Endodermal cell (in vitro differentiated cells): Measurements from ENCODE around the gene GCLC. TPM values are rescaled to one million over a fixed set of nuclear protein-coding genes. Genes with fewer than 3 reads are reported as not detected.
"Not testable (repeated sequence)": the region's sequence is repeated elsewhere in the genome, so short reads cannot be mapped to it uniquely, and the experiment has no call there.

Experiments
- DNase-seq: peaks from one replicate; pipeline ENCODE4 v3.0.0-alpha.2; 2017
- H3K27ac ChIP-seq: 2 replicates; pipeline ENCODE4 v1.5.1; 2013; ENCODE audit warnings: mild to moderate bottlenecking, low read depth, low read length, moderate library complexity
- H3K27me3 ChIP-seq: 2 replicates; pipeline ENCODE4 v1.6.1; 2013; ENCODE audit warnings: mild to moderate bottlenecking, low read length, moderate library complexity; ENCODE audit not compliant: insufficient read depth, control insufficient read depth, poor library complexity, severe bottlenecking
- H3K36me3 ChIP-seq: 2 replicates; pipeline ENCODE4 v1.7.0; 2013; ENCODE audit warnings: mild to moderate bottlenecking, low read length, moderate library complexity; ENCODE audit not compliant: control insufficient read depth, insufficient read depth
- H3K4me1 ChIP-seq: one replicate; pipeline ENCODE4 v1.7.0; 2013; ENCODE audit warnings: low read length; ENCODE audit not compliant: control insufficient read depth, insufficient read depth
- H3K4me3 ChIP-seq: 2 replicates; pipeline ENCODE4 v1.5.1; 2013; ENCODE audit warnings: mild to moderate bottlenecking, low read length, moderate library complexity
- H3K9ac ChIP-seq: 2 replicates; pipeline ENCODE4 v1.6.1; 2013; ENCODE audit warnings: mild to moderate bottlenecking, low read length, moderate library complexity; ENCODE audit not compliant: poor library complexity, severe bottlenecking; ENCODE audit errors: extremely low read depth
- H3K9me3 ChIP-seq: 2 replicates; pipeline ENCODE4 v1.6.1; 2013; ENCODE audit warnings: mild to moderate bottlenecking, low read length, moderate library complexity; ENCODE audit not compliant: control insufficient read depth
- H3K27ac Mint-ChIP-seq: 2 replicates; pipeline ENCODE4 v1.8.0; 2020; ENCODE audit warnings: mixed read lengths
- H3K27me3 Mint-ChIP-seq: 2 replicates; pipeline ENCODE4 v1.8.0; 2021; ENCODE audit warnings: mild to moderate bottlenecking, mixed read lengths; ENCODE audit not compliant: insufficient read depth
- H3K36me3 Mint-ChIP-seq: 2 replicates; pipeline ENCODE4 v1.8.0; 2020; ENCODE audit warnings: low read depth, mixed read lengths
- H3K4me1 Mint-ChIP-seq: 2 replicates; pipeline ENCODE4 v1.8.0; 2020; ENCODE audit warnings: mixed read lengths
- H3K4me3 Mint-ChIP-seq: 2 replicates; pipeline ENCODE4 v1.8.0; 2020; ENCODE audit warnings: mild to moderate bottlenecking, moderate library complexity, mixed read lengths
- H3K9me3 Mint-ChIP-seq: 2 replicates; pipeline ENCODE4 v1.8.0; 2020; ENCODE audit warnings: mild to moderate bottlenecking, mixed read lengths
- CTCF ChIP-seq: fragments of 200-600 bp; sonication (generic); conservative IDR thresholded peaks from 2 replicates; pipeline ENCODE4 v1.5.0; 2021; ENCODE audit warnings: antibody characterized with exemption, mild to moderate bottlenecking
- WGBS, 2 experiments: methylation state at CpG; one replicate each; pipeline versions ENCODE4 v1.1.5 to v1.1.7; 2013; ENCODE audit warnings: missing lambda C conversion rate in 2 of 2, mixed read lengths in 1 of 2; ENCODE audit not compliant: insufficient coverage in 1 of 2, insufficient read length in 1 of 2; 5-methylcytosine and 5-hydroxymethylcytosine counted together
- total RNA-seq, 2 donors: library from RNA; stranded (reverse); fragmentation: NEBNext Ultra II Directional in 1 of 2; extraction: Animal tissue kit (Norgen Biotek cat#: 25700) in 1 of 2; gene quantifications; 2 replicates in 1 of 2; 3 replicates in 1 of 2; pipeline ENCODE4 v1.2.1, GENCODE V29; 2021

The GCLC gene
- total RNA-seq, 2 donors from 2014 or later, result 44.7 to 57.7 TPM

GRCh38 chr6:53565886-53566285 lies 21.0 kb upstream of the GCLC start:
- H3K27ac ChIP-seq, result no peak overlapping the region
- H3K9ac ChIP-seq, result no peak overlapping the region
- no peaks in the 10 kb centered on the region for H3K36me3 Mint-ChIP-seq
- no peaks in the 10 kb centered on the region for H3K36me3 ChIP-seq
- no peaks in the 10 kb centered on the region for H3K4me1 ChIP-seq
- no peak overlapping the region for H3K27ac Mint-ChIP-seq
- WGBS, 2 experiments, result 89 to 100% methylated on average over 2 to 3 of the region's 3 CpGs
- no peak for DNase-seq
- no peaks in the 10 kb centered on the region for H3K27me3 ChIP-seq
- peaks cover 26% of the 10 kb centered on the region for H3K9me3 Mint-ChIP-seq
- no peak overlapping the region for H3K4me3 Mint-ChIP-seq
- no peak overlapping the region for H3K4me3 ChIP-seq
- peaks cover 10% of the 10 kb centered on the region for H3K4me1 Mint-ChIP-seq
- H3K9me3 ChIP-seq, result peaks cover 21% of the 10 kb centered on the region
- TF ChIP-seq CTCF, result no peak
- H3K27me3 Mint-ChIP-seq, result no peaks in the 10 kb centered on the region

- Mint-ChIP-seq H3K9me3 (peaks cover 37% of the 10 kb centered on the region), H3K27me3 (no peaks in the 10 kb centered on the region), H3K4me3 (no peak overlapping the region), H3K36me3 (peaks cover 2% of the 10 kb centered on the region), H3K4me1 (peaks cover 3% of the 10 kb centered on the region), H3K27ac (no peak overlapping the region)
- no peak overlapping the region for H3K4me3 ChIP-seq
- no peaks in the 10 kb centered on the region for H3K27me3 ChIP-seq
- no peak overlapping the region for H3K27ac ChIP-seq
- DNase-seq, result no peak
- H3K36me3 ChIP-seq, result no peaks in the 10 kb centered on the region
- H3K4me1 ChIP-seq, result no peaks in the 10 kb centered on the region
- WGBS, 2 experiments, result 97% methylated on average over 1 of the region's 2 CpGs; no CpG with 5 or more reads in 1 of the 2 experiments
- H3K9me3 ChIP-seq, result peaks cover 34% of the 10 kb centered on the region
- TF ChIP-seq CTCF, result no peak
- H3K9ac ChIP-seq, result no peak overlapping the region
These were observed 19.6 kb upstream of the GCLC start for GRCh38 chr6:53564401-53565065.

- no peak overlapping the region for H3K4me3 Mint-ChIP-seq
- H3K9ac ChIP-seq, result no peak overlapping the region
- peaks cover 2% of the 10 kb centered on the region for H3K36me3 Mint-ChIP-seq
- no peak for TF ChIP-seq CTCF
- no peak for DNase-seq
- 78 to 86% methylated on average over 1 to 2 of the region's 2 CpGs for WGBS, 2 experiments
- no peaks in the 10 kb centered on the region for H3K36me3 ChIP-seq
- H3K27ac ChIP-seq, result no peak overlapping the region
- H3K27me3 Mint-ChIP-seq, result no peaks in the 10 kb centered on the region
- peaks cover 76% of the 10 kb centered on the region for H3K9me3 ChIP-seq
- H3K4me1 ChIP-seq, result no peaks in the 10 kb centered on the region
- no peak overlapping the region for H3K27ac Mint-ChIP-seq
- H3K27me3 ChIP-seq, result no peaks in the 10 kb centered on the region
- H3K4me3 ChIP-seq, result no peak overlapping the region
- H3K4me1 Mint-ChIP-seq, result no peaks in the 10 kb centered on the region
- H3K9me3 Mint-ChIP-seq, result peaks cover 86% of the 10 kb centered on the region
These were observed 12.2 kb upstream of the GCLC start for GRCh38 chr6:53556986-53557715.

GRCh38 chr6:53553600-53553999 lies 8.7 kb upstream of the GCLC start:
- peaks cover 81% of the 10 kb centered on the region for H3K9me3 Mint-ChIP-seq
- 93 to 100% methylated on average over 1 to 3 of the region's 3 CpGs for WGBS, 2 experiments

GRCh38 chr6:53551681-53552080 lies 6.8 kb upstream of the GCLC start:
- H3K27ac Mint-ChIP-seq, H3K27me3 Mint-ChIP-seq, H3K27ac ChIP-seq: not testable (repeated sequence)

More at GRCh38 chr6:53553600-53553999, 8.7 kb upstream of the GCLC start:
- not testable (repeated sequence) for H3K4me1 Mint-ChIP-seq, H3K4me3 ChIP-seq, H3K27me3 Mint-ChIP-seq, H3K36me3 ChIP-seq, H3K9ac ChIP-seq, H3K27ac Mint-ChIP-seq, H3K27ac ChIP-seq, H3K36me3 Mint-ChIP-seq, H3K4me3 Mint-ChIP-seq, H3K4me1 ChIP-seq, H3K27me3 ChIP-seq, DNase-seq
- peaks cover 45% of the 10 kb centered on the region for H3K9me3 ChIP-seq

More at GRCh38 chr6:53551681-53552080, 6.8 kb upstream of the GCLC start:
- WGBS, 2 experiments, result 91 to 95% methylated on average over 4 to 7 of the region's 7 CpGs
- peaks cover 26% of the 10 kb centered on the region for H3K9me3 ChIP-seq
- not testable (repeated sequence) for DNase-seq, H3K9ac ChIP-seq, H3K4me3 Mint-ChIP-seq, H3K36me3 Mint-ChIP-seq, H3K4me1 Mint-ChIP-seq, H3K36me3 ChIP-seq, H3K4me3 ChIP-seq, H3K4me1 ChIP-seq, H3K27me3 ChIP-seq
- H3K9me3 Mint-ChIP-seq, result peaks cover 65% of the 10 kb centered on the region
